Measurements from ENCODE around the gene MVB12B.

DNA sequence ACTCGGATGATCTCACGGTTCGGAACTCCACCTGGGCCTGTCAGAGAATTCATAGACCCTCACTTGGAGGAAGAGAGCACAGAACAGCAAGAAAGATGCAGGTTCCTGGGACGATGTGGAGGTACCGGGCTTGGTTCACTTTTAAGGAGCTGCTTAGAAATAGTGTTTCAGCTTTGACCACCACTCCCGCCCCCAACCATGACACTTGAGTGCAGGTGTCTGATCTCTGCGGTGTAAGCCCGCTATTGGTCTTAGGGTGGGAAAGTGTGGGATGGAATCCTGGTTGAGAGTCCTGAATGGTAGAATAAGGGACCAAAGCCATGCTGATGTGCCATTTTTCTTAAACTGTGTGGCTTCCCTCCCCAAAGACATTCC, 189.9 kb downstream of the MVB12B start:
- TF ChIP-seq, protein P1, sequence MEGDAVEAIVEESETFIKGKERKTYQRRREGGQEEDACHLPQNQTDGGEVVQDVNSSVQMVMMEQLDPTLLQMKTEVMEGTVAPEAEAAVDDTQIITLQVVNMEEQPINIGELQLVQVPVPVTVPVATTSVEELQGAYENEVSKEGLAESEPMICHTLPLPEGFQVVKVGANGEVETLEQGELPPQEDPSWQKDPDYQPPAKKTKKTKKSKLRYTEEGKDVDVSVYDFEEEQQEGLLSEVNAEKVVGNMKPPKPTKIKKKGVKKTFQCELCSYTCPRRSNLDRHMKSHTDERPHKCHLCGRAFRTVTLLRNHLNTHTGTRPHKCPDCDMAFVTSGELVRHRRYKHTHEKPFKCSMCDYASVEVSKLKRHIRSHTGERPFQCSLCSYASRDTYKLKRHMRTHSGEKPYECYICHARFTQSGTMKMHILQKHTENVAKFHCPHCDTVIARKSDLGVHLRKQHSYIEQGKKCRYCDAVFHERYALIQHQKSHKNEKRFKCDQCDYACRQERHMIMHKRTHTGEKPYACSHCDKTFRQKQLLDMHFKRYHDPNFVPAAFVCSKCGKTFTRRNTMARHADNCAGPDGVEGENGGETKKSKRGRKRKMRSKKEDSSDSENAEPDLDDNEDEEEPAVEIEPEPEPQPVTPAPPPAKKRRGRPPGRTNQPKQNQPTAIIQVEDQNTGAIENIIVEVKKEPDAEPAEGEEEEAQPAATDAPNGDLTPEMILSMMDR (IDR thresholded peaks at IDR 0.05; ENCODE audit: insufficient read depth, low read depth, low read length) = no peak
- no peak for TF ChIP-seq EZH2 (IDR thresholded peaks at IDR 0.05; ENCODE audit: insufficient read depth, low read length)

All from astrocyte (in vitro differentiated cells and primary cell).